Caco-2 (cell line): ENCODE results near the gene MRPL33. TPM values are rescaled to one million over a fixed set of nuclear protein-coding genes. Genes with fewer than 3 reads are reported as not detected.

ENCODE experiments used
- BruUV-seq: library from RNA; stranded (reverse); fragments of 400-500 nt; replicated peaks from 2 replicates; lab custom pipeline; 2021; lab: Mats Ljungman, UMichigan
- CTCF ChIA-PET: fragments of 300-600 bp; sonication (Branson Sonifier 250); formaldehyde crosslinking; loops from one replicate; lab custom pipeline; 2022; ENCODE audit warnings: antibody characterized with exemption; lab: Charles Lee
- POLR2A ChIA-PET: fragments of 300-600 bp; sonication (Branson Sonifier 250); formaldehyde crosslinking; loops from one replicate; lab custom pipeline; 2022; ENCODE audit warnings: antibody characterized with exemption; lab: Charles Lee
- DNase-seq, 2 experiments: peaks; one replicate each; pipeline versions ENCODE4 v3.0.0 to v3.0.0-alpha.2; 2020 to 2022
- H3K27me3 ChIP-seq: replicated peaks from 2 replicates; pipeline ENCODE4 v1.6.0; 2011; ENCODE audit warnings: low read length; ENCODE audit not compliant: control insufficient read depth, insufficient read depth
- H3K36me3 ChIP-seq: 2 replicates; pipeline ENCODE4 v1.5.1; 2011; ENCODE audit warnings: low read length; ENCODE audit not compliant: control insufficient read depth, insufficient read depth
- H3K4me1 ChIP-seq: fragments of 250-450 bp; sonication (Bioruptor Pico); 2 replicates; pipeline ENCODE4 v1.5.1; 2020; ENCODE audit warnings: mild to moderate bottlenecking
- H3K4me3 ChIP-seq: 2 replicates; pipeline ENCODE4 v1.5.1; 2011; ENCODE audit warnings: low read depth, mild to moderate bottlenecking, control low read depth, low read length
- H3K9me3 ChIP-seq: fragments of 250-450 bp; sonication (Bioruptor Pico); 2 replicates; pipeline ENCODE4 v1.5.1; 2020; ENCODE audit warnings: mild to moderate bottlenecking, moderate library complexity
- H3K27ac Mint-ChIP-seq: one replicate; pipeline ENCODE4 v1.8.0; 2022; ENCODE audit warnings: mixed read lengths; ENCODE audit not compliant: unreplicated experiment
- H3K27me3 Mint-ChIP-seq: one replicate; pipeline ENCODE4 v1.8.0; 2022; ENCODE audit warnings: mixed read lengths; ENCODE audit not compliant: insufficient read depth, unreplicated experiment
- H3K36me3 Mint-ChIP-seq: one replicate; pipeline ENCODE4 v1.8.0; 2022; ENCODE audit warnings: mild to moderate bottlenecking, mixed read lengths; ENCODE audit not compliant: insufficient read depth, unreplicated experiment
- H3K4me1 Mint-ChIP-seq: one replicate; pipeline ENCODE4 v1.8.0; 2022; ENCODE audit warnings: low read depth, mixed read lengths; ENCODE audit not compliant: unreplicated experiment
- H3K4me3 Mint-ChIP-seq: one replicate; pipeline ENCODE4 v1.8.0; 2022; ENCODE audit warnings: mild to moderate bottlenecking, moderate library complexity, mixed read lengths; ENCODE audit not compliant: unreplicated experiment
- H3K9me3 Mint-ChIP-seq: one replicate; pipeline ENCODE4 v1.8.0; 2022; ENCODE audit warnings: mixed read lengths; ENCODE audit not compliant: unreplicated experiment
- CTCF ChIP-seq, 2 experiments: fragments of 200-600 bp in 1 of 2; IDR thresholded peaks; 1 replicate in 1 of 2; 2 replicates in 1 of 2; pipeline versions ENCODE4 v1.5.1 to v1.8.0; 2011 to 2022; ENCODE audit warnings: antibody characterized with exemption in 1 of 2, control low read depth in 1 of 2, inconsistent platforms in 1 of 2, low read depth in 1 of 2, low read length in 1 of 2, mild to moderate bottlenecking in 1 of 2, moderate library complexity in 1 of 2; ENCODE audit not compliant: insufficient read depth in 1 of 2, severe bottlenecking in 1 of 2, unreplicated experiment in 1 of 2
- intact Hi-C: fragments of 100-400 bp; cut with micrococcal nuclease; formaldehyde crosslinking; loops from one replicate; pipeline ENCODE4 v1.10.0; 2022; ENCODE audit not compliant: unreplicated experiment
- total RNA-seq: library from RNA; stranded (reverse); gene quantifications from 2 replicates; pipeline ENCODE4 v1.2.3, GENCODE V29; 2022

MRPL33 gene
- total RNA-seq, 1 experiment from 2014 or later, result 84.9 TPM

GRCh38 chr2:27729614-27730013, 41.9 kb upstream of the MRPL33 start:
- Mint-ChIP-seq H3K4me1 (peaks cover 35% of the 10 kb centered on the region), H3K4me3 (no peak overlapping the region), H3K9me3 (no peaks in the 10 kb centered on the region), H3K27ac (no peak overlapping the region), H3K36me3 (no peaks in the 10 kb centered on the region), H3K27me3 (no peaks in the 10 kb centered on the region)
- CTCF ChIA-PET, result interaction anchor here (0.9 kb wide), 1 partner anchor 23 kb away, joined by 3 read pairs; no protein-coding TSS in a partner anchor
- POLR2A ChIA-PET, result no interaction called here
- Histone ChIP-seq H3K4me3 (no peak overlapping the region), H3K36me3 (no peaks in the 10 kb centered on the region), H3K27me3 (no peaks in the 10 kb centered on the region), H3K4me1 (peaks cover 26% of the 10 kb centered on the region), H3K9me3 (no peaks in the 10 kb centered on the region)
- intact Hi-C loops, result no loop called here
- no peak for DNase-seq
- no peak for TF ChIP-seq CTCF (IDR thresholded peaks at IDR 0.05; ENCODE audit: insufficient read depth in 1 of 2, low read depth in 1 of 2, low read length in 1 of 2, severe bottlenecking in 1 of 2, unreplicated experiment in 1 of 2)
- no TSS peak for BruUV-seq

GRCh38 chr2:27730261-27730662, 41.3 kb upstream of the MRPL33 start:
- ChIA-PET CTCF (no interaction called here), POLR2A (no interaction called here)
- Histone ChIP-seq H3K4me3 (no peak overlapping the region), H3K4me1 (peaks cover 20% of the 10 kb centered on the region), H3K9me3 (no peaks in the 10 kb centered on the region), H3K27me3 (no peaks in the 10 kb centered on the region), H3K36me3 (no peaks in the 10 kb centered on the region)
- H3K27ac Mint-ChIP-seq, result no peak overlapping the region
- no peak for TF ChIP-seq CTCF (IDR thresholded peaks at IDR 0.05; ENCODE audit: insufficient read depth in 1 of 2, low read depth in 1 of 2, low read length in 1 of 2, severe bottlenecking in 1 of 2, unreplicated experiment in 1 of 2)
- no peaks in the 10 kb centered on the region for H3K9me3 Mint-ChIP-seq
- H3K27me3 Mint-ChIP-seq, result no peaks in the 10 kb centered on the region
- no peaks in the 10 kb centered on the region for H3K36me3 Mint-ChIP-seq
- H3K4me1 Mint-ChIP-seq, result peaks cover 28% of the 10 kb centered on the region
- H3K4me3 Mint-ChIP-seq, result no peak overlapping the region
- BruUV-seq, result no TSS peak
- DNase-seq, result no peak
- intact Hi-C loops, result no loop called here

- intact Hi-C loops, result no loop called here
- H3K27me3 Mint-ChIP-seq, result no peaks in the 10 kb centered on the region
- H3K9me3 Mint-ChIP-seq, result no peaks in the 10 kb centered on the region
- no peaks in the 10 kb centered on the region for H3K9me3 ChIP-seq
- H3K36me3 ChIP-seq, result no peaks in the 10 kb centered on the region
- no peak for TF ChIP-seq CTCF (IDR thresholded peaks at IDR 0.05; ENCODE audit: insufficient read depth in 1 of 2, low read depth in 1 of 2, low read length in 1 of 2, severe bottlenecking in 1 of 2, unreplicated experiment in 1 of 2)
- H3K4me1 Mint-ChIP-seq, result peaks cover 26% of the 10 kb centered on the region
- H3K4me3 Mint-ChIP-seq, result no peak overlapping the region
- ChIA-PET CTCF (no interaction called here), POLR2A (interaction anchor here (0.5 kb wide), 1 partner anchor 36 kb away, joined by 3 read pairs; no protein-coding TSS in a partner anchor)
- no peak overlapping the region for H3K27ac Mint-ChIP-seq
- H3K4me1 ChIP-seq, result peaks cover 14% of the 10 kb centered on the region
- H3K27me3 ChIP-seq, result no peaks in the 10 kb centered on the region
- no peak for DNase-seq
- H3K36me3 Mint-ChIP-seq, result no peaks in the 10 kb centered on the region
- no TSS peak for BruUV-seq
- no peak overlapping the region for H3K4me3 ChIP-seq
These were observed 40.4 kb upstream of the MRPL33 start for GRCh38 chr2:27730980-27731691.
